ENCODE measurements around the gene JCHAIN.

Gene JCHAIN

DNA sequence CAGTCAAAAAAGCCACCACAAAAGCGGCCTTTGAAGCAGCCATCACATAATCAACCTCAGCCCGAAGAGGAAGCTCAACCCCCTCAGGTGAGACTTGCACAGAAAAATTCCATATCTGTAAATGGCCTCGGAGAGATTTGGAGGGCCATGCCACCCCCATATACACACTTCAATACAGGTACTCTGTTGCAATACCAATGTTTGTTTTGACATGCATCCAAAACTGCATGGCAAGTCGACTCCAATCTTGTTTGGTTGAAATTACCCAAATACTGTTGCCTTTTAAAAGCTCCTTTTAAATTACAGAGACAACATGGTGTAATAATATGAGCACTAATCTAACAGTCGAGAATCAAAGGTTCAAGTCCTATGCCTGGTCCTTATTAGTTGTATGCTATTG, 31.8 kb downstream of the JCHAIN start:
- no peak for DNase-seq

DNA sequence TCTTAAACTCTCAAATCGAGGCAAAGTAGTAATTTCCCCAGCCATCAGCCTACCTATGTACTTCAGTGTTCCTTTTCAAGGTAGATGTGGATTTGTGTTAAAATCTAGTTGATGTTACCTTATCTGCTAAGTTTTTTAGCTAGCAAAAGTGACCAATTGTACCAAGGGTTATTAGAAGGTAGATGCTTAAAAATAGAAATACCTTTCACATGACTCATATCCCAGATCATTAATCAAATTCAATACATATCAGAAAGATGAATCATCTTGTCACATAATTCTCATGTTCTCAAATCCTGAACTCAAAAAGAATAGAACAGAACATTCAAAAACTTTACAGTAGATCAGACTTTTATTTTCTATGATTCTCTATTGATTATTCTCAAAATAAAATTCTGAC, 34.3 kb downstream of the JCHAIN start:
- DNase-seq: no peak

DNA sequence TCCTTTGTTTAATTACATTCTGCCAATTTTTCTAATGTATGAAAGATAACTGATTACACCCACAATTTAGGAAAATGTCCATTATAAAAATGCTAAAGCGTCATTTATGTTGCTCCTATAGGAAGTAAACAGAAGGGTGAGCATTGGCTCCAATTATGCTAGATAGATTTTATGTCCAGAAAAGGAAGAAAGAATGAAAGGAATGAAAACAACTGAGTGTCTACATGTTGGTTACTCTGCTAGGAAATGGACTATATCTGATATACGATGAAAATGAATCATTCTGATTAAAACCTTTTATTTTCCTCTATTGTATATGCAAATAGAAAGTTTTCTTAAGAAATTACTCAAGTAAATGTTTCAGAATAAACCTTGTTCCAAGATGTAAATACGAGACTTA, 36.1 kb downstream of the JCHAIN start:
- no peak for DNase-seq

DNA sequence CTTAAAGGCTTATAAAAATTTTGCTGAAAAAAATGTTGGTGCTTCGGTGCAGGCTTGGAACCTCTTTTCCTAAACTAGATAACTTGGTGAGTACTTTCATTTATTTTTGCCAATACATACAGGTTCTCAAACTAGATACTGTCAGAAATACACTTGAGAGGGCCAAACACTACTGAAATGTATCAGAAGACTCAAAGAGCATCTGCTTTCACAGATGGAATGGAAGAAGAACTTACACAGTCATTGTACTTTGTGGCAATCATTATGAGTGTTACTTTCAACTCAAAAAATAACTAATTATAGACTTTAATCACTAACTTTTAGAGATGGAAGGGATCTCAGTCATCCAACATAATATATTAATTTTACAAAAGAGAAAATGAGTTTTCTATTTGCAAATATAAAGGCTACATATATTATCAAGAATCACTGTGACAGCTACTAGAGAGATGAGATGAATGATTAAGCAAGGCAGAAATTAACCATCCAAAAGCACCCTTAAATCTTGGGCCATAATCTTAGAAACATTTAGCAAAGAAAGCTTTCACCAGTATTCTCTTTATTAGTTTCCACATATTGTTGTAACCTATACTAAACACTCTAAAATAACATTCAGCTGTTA, 36.7 kb downstream of the JCHAIN start:
- DNase-seq: no peak

DNA sequence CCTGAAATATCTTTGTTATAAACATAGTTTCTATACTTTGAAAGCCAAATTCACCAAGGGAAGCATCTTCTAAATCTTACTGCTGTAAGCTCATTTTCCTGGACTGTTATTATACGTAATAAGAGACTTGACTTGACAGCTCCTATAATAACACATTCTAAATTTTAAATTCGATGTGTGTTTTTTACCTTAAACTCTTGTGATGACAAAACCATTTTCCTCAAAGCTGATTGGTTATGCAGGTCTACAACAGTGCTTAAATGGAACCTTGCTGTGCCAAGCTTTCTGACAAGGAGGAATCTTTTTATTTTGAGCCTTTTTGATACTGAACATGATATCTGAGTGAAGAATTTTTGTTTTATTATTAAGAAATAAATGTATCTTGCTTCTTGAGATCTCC, 37.9 kb downstream of the JCHAIN start, which contains the start of gene ENAM:
TSS of gene ENAM (plus strand) at position 301 of the 400 bp plus-strand sequence. CDS start 757 bp downstream, outside the sequence.
- DNase-seq: no peak

DNA sequence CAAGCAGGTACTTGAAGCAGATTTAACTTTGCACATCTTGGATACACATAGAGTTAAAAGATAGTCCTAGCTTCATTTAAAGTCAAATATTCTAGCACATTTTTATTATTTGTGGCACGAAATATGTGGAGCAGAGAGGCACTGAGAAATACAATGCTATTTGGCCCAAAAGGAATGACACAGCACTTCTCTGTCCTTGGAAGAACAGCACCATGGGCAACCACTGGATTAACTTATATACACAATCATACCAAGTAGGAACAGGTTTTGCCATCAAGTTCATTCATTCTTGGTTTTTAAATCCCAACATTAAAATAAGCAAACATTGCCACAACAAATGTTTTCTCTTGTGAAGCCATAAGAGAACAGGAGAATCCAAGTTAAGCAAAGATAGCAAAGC, 38.7 kb downstream of the JCHAIN start:
- DNase-seq: no peak

DNA sequence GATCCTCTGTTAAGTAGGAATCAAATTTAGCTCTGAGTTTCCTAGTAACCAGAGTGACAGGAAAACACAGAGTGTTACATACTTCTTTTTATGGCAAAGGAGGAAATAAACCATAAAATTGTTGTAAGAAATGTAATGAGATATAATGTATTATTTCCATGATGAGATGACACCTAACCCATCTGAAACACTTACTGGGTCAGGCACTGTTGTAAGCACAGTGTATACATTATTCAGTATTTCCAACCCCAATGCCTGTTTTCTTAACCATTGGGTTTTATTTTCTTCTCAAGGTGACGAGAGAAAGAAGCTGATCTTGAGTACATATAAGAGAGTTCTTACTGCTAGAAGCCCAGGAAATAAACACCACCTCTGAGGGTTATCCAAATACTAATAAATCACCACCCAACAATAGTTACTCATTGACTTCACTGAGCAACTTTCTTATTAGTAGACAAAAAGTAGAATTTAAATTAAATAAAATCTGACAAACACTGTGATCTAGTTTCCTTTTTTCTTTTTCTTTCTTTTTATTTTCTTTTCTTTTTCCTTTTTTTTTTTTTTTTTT, 42.0 kb downstream of the JCHAIN start:
- no peak for DNase-seq

DNA sequence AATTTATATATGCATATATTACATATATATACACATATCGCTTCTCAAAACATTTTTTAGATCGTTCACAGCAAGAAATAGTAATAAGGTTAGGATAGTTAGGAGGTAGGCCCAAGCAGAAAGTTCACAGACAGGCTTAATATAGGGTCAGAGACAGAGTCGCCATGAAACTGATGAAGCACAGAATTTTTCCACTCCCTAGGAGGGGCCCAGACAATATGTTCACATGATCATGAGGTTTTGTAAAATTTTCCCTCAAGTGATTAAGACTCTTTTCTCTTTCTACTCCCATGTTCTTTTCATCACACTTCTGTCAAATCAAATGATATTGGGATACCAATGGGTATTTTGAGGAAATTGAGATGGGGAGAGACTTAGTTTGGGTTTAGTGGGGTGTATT, 43.0 kb downstream of the JCHAIN start:
- no peak for DNase-seq

DNA sequence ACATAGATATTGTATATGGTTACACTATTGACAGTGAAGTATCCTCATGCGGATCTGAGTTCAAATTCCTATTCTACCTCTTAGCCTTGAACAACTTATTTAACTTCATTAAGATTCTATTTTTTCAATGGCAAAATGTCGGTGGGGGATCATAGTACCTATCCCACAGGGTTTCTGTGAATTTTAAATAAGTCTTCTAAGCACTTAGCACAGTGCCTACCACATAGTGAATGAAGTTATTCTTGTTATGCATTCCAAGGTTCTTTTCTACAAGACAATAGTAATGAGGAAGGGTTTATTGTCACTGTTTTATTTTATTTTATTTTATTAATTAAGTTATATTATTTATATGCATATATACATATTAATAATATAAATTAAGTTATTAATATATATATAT, 46.5 kb downstream of the JCHAIN start:
- no peak for DNase-seq

DNA sequence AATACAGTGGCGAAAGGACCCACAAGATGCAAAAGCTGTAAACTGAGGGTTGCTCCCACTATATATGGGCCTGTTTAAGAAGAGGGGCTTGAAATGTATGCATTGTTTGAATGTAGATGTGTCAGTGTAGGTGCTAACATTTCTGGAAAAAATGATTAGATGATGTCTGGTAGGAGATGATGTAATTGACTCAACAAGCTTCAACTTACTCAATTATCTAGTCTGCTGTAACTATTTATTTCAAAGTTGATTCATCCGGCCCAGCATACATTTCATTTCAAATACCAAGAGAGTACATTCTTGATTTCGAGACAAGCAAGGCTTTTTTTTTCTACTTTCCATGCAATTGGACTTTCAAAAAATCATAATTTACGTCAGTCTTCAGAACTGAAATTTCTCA, 47.0 kb downstream of the JCHAIN start:
- no peak for DNase-seq

DNA sequence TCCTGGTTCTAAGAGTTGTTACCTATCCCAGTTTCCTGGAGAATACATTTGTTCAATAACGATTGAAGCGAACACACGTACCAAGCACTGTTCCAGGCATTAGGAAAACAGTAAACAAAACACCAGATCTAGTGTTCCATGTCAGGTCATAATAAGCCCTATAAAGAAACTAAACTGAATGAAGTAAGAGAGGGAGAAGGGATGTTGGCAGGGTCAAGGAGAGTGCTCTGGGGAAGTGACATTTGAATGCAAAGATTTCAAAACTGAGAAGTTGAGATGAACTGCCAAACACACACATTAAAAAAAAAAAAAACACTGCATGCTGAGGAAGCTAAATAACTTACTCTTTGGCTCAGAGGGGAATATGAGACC, 52.1 kb downstream of the JCHAIN start:
- no peak for DNase-seq

DNA sequence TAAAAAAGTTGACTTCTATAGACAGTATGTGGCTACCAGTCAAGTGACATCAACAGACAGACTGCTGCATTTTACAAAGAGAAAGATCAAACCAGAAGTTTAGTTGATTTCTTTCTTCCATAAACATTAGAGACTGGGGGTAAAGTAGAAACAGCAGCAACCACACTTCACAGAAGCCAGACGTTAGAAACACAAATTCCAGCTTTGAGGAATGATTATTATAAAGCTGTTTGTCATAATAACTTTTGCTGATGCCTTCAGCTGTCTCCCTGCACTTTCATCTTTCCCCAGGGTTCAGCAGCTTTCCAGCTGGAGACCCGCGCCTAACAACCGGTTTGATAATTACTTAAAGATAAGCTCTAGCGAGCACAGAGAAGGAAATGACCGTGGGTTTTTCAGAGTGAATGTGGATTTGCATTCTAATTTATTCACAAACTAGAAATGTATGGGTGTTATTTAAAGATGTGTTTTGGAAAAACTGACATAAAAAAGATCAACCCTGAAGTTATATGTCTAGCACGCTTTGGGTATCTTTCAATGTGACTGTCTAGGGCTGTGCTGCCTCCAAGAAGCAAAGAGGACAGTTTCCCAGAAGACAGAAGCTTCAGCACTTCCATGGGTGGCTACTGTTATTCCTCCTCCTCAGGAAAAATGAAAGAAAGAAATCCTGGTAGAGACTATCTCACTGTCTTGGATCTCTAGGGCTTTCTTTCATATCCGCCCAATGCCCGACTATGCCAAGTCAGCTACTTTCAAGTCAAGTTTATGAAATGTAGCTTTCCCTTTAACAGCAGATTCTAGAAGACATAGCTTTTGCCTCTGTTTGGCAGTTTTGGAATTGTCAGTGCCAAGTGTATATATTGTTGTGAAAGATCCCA, 52.8 kb downstream of the JCHAIN start:
- no peak for DNase-seq

DNA sequence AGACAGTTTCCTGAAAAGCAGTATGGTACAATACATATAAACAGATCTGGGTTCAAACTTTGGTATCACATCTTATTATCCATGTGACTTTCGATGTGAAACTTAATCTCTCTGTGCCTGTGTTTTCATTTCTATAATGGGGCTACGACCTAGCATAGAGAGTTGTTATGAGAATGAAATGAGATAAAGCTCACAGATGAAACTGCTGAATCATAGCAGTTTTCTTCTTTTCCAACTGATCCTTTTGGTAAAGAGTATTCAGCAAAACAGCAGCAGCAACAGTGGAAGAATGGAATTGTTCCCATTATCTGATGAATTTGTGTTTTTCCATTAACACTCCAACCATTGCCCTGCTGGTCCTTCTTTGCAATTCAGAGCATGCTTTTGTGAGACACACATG, 58.0 kb downstream of the JCHAIN start:
- no peak for DNase-seq

DNA sequence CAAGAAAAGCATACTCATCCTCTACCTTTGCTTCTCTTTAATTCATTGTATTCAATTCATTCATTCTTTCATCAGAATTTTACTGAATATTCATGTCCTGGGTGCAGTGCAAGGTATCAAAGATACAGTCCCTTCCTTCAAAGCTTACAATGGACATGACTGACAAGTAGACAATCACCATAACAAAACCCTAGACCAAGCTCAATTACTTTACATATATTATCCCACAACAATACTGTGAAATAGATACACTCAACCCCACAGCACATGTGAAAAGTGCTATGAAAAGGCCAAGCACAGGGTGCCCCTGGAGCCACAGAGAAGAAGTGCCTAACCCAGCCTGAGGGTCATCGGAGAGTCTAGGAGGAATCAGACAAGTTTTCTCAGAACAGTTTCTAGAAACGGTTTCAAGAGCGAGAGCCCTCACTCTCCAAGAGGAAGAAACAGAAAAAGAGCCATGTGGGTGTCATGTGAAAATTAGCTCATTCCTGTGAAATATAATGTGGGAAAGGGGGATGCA, 58.9 kb downstream of the JCHAIN start:
- DNase-seq: no peak

DNA sequence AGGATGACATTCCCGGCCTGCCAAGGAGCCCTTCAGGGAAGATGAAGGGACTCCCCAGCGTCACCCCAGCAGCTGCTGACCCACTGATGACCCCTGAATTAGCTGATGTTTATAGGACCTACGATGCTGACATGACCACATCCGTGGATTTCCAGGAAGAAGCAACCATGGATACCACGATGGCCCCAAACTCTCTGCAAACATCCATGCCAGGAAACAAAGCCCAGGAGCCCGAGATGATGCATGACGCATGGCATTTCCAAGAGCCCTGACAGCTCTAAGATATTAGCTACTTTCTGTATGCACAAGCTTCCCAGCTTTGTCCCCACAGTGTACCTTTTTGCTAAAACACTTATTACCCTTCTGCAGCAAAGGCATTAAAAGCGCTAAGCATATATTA, 59.8 kb downstream of the JCHAIN start:
- no peak for DNase-seq

All from CD4-positive, alpha-beta T cell treated with Interleukin-21 for 1 hour (primary cell).